HG03565 (cell line): ENCODE measurements around the gene SORCS2.

ENCODE experiments used
- ATAC-seq: cut with Tn5 transposase; IDR thresholded peaks from one replicate; pipeline ENCODE4 v1.9.1; 2021; ENCODE audit warnings: mild to moderate bottlenecking, moderate library complexity; ENCODE audit not compliant: unreplicated experiment

Gene SORCS2

DNA sequence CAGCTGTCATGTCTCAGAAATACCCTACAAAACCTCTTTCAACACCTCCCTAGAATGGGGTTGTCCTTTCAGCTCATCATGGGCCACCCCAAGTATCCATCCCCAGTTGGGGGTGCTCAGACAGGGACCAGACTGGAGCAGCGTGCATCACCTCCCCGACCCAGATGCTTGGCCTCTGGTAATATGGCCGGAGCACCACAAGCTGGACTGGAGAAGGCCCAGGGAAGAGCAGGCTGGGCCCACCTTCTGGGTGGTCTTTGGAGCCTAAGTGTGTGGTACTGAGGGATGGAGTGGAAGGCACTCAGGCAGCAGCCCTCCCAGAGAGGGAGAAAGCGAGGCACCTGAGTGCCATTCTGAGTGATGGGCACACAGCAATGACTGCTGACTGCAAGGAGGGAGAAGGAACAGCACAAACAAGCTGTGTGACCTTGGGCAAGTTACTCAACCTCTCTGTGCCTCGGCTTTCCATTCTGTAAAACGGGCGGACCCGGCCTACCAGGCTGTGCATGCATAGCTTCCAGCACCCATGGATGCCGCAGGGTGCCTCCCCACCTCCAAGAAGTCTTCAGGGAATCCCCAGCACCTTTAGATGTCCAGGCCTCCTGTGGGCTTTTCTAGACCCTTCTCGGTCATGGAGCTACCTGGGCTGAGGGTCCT lies 519.1 kb downstream of the SORCS2 start:
- ATAC-seq: no peak

DNA sequence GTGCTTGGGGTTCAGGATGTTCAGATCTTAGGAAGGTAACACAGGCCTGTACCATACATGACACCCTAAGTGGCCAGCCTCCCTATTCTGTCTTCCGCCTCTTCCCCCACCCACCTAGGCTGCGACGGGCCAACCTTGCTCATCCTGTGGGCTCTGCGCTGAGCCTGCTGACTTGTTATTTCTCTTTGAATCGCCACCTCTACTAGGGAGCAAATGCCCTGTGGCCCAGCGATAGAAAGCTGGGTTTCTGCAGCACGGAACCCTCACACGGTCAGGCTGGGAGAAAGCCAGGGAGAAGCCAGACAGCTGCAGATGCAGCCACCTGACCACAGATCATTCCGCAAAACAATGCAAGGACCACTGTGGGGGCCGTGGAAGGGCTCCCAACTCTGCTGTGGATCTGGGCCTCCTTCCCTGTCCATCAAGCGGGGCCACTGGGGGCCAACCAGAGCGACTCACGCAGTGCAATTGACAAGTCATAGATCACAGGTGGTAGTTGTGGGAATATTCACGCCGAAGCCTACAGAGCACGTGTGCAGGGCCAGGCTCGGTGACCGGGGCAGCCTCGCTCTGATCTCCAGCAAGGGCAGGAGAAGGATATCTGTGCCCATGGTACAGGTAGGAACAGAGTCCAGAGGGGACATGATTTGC lies 519.8 kb downstream of the SORCS2 start:
- ATAC-seq: no peak

DNA sequence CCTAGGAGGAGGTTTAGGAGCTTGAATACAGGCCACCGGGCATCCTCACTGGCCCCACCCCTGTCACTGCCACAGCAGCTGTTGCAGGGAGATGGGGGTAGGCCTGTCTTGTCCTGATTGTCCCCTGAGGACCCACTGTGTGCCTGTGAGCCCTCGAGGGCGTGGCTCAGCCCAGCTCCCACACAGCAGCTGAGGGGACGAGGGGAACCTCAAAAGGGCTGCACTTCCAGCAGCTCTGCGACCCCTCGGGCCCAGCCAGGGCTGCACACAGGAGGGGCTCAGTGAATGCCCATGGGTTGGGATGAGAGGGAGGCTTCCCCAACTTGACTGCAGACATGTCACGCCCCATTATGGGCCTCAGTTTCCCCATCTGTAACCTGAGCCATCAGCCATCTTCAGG lies 521.4 kb downstream of the SORCS2 start:
- no peak for ATAC-seq

GRCh38 chr4:7714176-7714575 lies 521.8 kb downstream of the SORCS2 start:
- no peak for ATAC-seq

DNA sequence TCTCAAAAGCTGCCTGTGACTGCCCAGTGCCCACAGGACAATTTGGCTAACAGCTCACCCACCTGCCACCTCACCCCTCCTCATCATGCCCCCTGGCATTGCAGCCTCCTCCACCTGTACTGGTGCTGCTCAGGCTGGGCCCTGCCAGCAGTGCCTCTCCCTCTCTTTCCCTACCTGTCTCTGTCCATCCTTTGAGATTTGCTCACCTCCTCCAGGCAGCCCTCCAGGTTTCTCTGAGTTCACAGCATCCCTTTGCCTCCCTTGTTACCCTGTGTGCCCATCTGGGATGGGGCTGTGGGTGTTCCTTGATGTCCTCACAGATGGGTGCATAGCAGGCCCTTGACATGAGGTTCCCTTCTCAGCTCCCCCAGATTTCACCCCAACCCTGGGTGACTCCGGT lies 522.4 kb downstream of the SORCS2 start:
- ATAC-seq: no peak

DNA sequence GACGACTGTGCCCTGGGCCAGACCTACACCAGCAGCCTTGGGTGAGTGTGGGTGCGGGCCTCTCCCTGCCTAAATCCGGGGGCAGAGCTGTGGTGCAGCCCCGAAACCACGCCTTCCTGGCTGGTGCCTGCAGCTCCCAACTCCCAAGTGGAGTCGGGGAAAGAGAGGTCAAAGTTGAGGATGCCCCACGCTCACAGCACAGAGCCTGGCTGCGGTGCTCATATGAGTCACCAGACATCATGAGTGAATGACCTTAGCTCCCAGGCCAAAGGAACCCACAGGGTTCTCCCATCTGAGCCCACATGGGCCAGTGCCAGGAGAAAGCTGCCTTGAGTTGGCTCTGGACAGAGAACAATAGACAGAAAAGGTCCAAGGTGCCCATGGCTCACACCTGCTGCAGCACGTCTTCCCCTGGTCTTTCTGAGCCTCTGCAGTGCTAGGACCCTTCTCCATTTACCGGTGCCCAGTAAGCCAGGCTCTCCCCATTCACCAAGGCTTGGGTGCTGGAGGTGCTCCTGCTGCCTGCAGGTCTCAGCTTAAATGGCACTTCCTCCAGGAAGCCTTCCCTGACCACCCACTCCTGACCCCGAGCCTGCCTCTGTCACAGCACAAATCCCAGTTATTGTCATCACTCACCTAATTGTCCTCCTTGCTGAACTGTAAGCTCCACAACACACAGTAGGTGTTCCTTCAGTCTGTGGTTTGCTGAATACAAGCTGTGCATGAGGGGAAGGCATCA lies 523.1 kb downstream of the SORCS2 start:
- no peak for ATAC-seq

DNA sequence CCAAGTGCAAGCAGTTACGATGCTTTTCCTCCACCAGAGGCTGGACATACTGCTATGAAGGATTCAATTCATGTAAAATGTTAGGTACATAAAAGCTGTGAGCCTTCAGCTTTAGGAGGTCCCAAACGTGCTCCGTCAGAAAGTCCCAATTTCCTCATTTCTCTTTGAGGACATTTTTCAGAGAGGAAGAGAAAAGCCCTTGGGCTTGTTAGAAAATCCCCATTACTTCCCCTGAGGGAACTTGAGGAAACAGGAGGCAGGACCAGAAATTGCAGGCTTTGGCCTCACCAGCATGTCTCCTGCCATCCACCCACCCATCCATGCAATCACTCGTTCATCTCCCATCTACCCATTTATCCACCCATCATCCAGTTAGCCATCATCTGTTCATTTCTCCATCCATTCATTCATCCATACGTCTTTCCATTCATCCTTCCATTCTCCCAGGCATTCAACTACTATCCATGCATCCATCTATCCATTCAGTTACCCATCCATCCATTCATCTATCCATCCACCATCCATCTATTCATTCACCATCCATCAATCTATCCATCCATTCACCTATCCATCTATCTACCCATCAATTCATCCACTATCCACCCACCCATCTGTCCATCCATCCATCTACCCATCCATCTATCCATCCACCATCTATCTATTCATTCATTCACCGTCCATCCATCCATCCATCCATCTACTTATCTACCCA lies 523.8 kb downstream of the SORCS2 start:
- no peak for ATAC-seq

DNA sequence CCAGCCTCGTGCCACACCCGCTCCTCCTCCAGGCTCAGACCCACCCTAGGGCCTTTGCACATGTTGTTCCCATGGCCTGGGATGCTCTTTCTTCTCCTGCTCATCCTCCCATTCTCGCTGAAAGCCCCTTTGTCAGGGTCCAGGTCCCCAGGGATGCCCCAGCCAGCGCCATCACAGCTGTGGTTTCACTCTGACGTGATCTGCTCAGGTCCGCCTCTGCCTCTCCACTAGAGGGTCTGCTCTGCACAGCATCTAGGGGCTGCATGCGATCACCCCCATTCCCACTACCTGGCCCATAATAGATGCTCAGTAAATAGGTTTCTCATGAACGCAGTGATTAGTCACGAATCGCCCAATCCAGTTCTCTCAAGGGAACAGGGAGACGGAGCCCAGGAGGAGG lies 524.8 kb downstream of the SORCS2 start:
- ATAC-seq: no peak

DNA sequence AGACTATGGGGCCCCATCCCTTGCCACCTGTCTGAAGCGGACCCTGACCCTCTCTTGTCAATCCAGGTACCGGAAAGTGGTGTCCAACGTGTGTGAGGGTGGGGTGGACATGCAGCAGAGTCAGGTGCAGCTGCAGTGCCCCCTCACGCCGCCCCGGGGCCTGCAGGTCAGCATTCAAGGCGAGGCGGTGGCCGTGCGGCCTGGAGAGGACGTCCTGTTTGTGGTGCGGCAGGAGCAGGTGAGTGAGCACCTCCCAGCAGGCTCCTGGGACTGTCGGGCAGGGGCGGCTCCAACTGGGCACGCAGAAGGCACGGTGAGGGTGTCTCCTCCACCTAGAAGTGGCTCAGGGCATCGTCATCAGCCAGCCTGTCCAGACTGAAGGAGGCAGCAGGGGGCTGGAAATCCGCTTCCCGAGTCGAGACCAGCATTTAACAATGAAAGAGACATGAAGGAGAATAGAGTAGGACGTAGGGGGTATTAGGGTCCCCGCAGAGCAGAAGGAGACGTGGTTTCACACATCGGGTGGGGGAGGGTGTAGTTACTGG lies 525.7 kb downstream of the SORCS2 start:
- ATAC-seq: no peak

- ATAC-seq: no peak
These were observed 527.2 kb downstream of the SORCS2 start for GRCh38 chr4:7719354-7720174.

- ATAC-seq: no peak
These were observed 529.7 kb downstream of the SORCS2 start for GRCh38 chr4:7721984-7722551.

GRCh38 chr4:7722766-7723387 lies 530.5 kb downstream of the SORCS2 start:
- no peak for ATAC-seq

DNA sequence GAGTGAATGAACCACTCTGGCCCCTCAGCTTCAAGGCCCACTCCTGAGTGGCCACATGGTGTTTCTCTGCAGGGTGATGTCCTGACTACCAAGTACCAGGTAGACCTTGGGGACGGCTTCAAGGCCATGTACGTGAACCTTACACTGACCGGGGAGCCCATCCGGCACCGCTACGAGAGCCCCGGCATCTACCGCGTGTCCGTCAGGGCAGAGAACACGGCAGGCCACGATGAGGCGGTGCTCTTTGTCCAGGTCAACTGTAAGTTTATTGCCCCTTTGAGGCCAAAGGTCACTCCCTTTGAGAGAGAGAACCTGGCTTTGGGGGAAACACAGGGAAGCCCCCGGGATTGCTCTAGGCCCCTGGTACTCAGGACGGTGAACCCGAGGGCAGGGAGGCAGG lies 531.3 kb downstream of the SORCS2 start:
- ATAC-seq: no peak

DNA sequence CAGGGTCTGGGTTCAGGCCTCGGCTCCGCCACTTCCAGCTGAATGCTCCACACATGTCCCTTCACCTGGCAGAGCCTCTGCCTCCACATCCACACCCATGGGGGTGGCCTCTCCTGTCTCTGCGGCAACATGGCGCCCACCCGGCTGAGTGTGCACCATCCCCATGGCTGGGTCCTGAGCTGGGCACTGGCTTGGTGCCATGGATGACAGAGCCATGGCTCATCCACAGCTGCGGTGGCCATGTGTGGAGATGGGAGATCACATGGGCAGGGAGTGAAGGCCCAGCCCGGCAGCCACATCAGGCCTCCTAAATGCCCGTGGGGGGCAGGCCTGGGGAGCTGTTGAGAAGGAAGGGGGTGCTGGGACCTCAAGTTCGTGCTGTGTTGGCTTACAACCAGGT lies 533.6 kb downstream of the SORCS2 start:
- ATAC-seq: no peak

DNA sequence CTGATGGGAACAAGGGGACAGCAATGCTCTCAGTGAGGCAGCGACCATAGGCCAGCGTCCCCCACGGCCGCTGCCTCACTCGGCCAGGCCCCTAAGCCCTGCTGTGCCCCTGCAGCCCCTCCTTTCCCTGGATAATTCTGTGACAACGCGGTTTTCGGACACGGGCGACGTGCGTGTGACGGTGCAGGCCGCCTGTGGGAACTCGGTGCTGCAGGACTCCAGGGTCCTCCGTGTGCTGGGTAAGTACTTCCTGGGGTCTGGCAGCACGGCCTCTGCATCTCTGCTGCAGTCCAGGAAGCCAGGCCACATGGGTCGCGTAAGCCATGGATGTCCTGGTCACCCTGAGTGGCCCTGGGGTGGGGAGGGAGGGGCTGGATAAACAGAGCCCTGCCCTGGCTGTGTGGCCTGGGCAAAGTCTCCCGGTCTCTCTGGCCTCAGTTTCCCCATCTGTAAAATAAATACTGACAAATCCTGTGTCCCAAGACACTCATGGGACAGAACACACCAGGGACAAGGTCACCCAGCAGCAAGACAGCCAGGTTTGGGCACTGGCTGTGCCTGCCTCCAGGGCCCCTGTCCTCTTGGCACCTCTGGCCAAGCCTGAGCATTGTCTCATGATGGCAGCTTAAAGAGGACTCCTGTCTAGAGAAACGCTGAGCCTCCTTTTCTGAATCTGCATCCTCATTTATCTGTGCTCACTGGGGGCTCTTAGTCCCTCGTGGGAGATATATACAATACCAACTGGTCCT lies 534.5 kb downstream of the SORCS2 start:
- no peak for ATAC-seq

DNA sequence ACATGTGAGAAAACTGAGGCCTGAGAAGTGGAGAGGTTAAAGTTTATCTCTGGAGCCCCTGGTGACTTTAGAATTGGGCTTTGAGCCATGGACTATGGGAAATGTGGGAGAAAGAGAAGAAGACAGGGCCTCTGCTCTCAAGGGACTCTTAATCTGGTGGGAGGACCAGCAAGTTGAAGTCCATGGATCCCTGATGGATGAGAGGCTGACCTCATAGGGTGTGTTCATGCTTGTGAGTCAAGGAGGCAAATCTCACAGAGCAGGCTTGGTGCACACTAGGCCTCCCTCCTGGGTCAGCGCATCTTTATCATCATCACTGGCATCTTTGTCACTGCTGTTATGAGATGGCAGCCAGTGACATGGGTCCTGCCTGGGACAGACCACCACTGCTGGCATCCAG lies 535.4 kb downstream of the SORCS2 start:
- ATAC-seq: no peak

- ATAC-seq: no peak
These were observed 539.1 kb downstream of the SORCS2 start for GRCh38 chr4:7731437-7731836.

DNA sequence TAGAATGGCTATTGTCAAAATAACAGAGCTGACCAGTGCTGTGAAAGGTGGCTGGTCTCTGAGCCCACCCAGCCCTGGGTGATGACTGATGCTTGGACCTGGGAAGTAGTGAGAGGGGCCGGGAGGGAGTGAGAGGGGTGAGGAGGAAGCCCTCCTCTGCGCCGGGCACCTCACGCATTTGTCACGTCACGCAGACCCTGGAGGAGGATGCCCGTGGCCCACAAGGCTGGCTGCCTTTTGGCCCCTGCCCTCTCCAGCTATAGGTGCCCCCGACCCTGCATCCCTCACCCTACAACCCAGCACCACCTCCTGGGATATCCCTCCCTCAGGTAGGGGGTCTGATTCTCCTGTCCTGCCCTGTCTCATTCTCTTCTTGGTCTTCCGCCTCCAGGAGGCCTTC lies 539.9 kb downstream of the SORCS2 start:
- no peak for ATAC-seq

- no peak for ATAC-seq
These were observed 540.9 kb downstream of the SORCS2 start for GRCh38 chr4:7733201-7733600.
